HG03571 (cell line): ENCODE measurements around the gene GRK6.
"Not testable (repeated sequence)": the region's sequence is repeated elsewhere in the genome, so short reads cannot be mapped to it uniquely, and the experiment has no call there.

Experiments
- ATAC-seq: cut with Tn5 transposase; IDR thresholded peaks from one replicate; pipeline ENCODE4 v1.9.1; 2021; ENCODE audit not compliant: unreplicated experiment

The GRK6 gene

GRCh38 chr5:177483994-177484901 is 57.8 kb downstream of the GRK6 start:
- ATAC-seq, result no peak

- ATAC-seq, result no peak
These were observed 58.5 kb downstream of the GRK6 start for GRCh38 chr5:177484902-177485549.

GRCh38 chr5:177485753-177486152 is 59.3 kb downstream of the GRK6 start:
- ATAC-seq, result not testable (repeated sequence)

- no peak for ATAC-seq
These were observed 59.8 kb downstream of the GRK6 start for GRCh38 chr5:177486256-177486655.

- no peak for ATAC-seq
These were observed 60.7 kb downstream of the GRK6 start for GRCh38 chr5:177487144-177487543.

- ATAC-seq, result no peak
These were observed 61.5 kb downstream of the GRK6 start for GRCh38 chr5:177487975-177488374.

GRCh38 chr5:177489119-177489716 is 62.7 kb downstream of the GRK6 start:
- ATAC-seq, result no peak

- ATAC-seq, result no peak
These were observed 64.0 kb downstream of the GRK6 start for GRCh38 chr5:177490311-177490991.

GRCh38 chr5:177490992-177491391 is 64.5 kb downstream of the GRK6 start:
- no peak for ATAC-seq

GRCh38 chr5:177491429-177491945 is 65.0 kb downstream of the GRK6 start:
- ATAC-seq, result no peak

GRCh38 chr5:177491983-177492746 is 65.7 kb downstream of the GRK6 start:
- no peak for ATAC-seq
